Thyroid gland (tissue), 4 donors: ENCODE measurements around the gene LMF2. TPM values are rescaled to one million over a fixed set of nuclear protein-coding genes. Genes with fewer than 3 reads are reported as not detected.

ENCODE experiments used
- DNase-seq, 2 donors: peaks; one replicate each; pipeline ENCODE4 v3.0.0-alpha.2; 2019
- H3K27ac ChIP-seq, 3 donors: fragments of 200-600 bp; sonication (generic); 1 replicate in 2 of 3; 2 replicates in 1 of 3; pipeline ENCODE4 v1.5.1; 2016 to 2019; ENCODE audit warnings: mild to moderate bottlenecking in 1 of 3, moderate library complexity in 1 of 3
- H3K27me3 ChIP-seq: fragments of 200-600 bp; sonication (generic); one replicate; pipeline ENCODE4 v1.5.1; 2019
- H3K36me3 ChIP-seq, 2 donors: fragments of 200-600 bp; sonication (generic); one replicate each; pipeline ENCODE4 v1.5.1; 2016 to 2019
- H3K4me1 ChIP-seq, 2 donors: fragments of 200-600 bp; sonication (generic); one replicate each; pipeline ENCODE4 v1.5.1; 2017 to 2019
- H3K4me3 ChIP-seq, 3 donors: fragments of 200-600 bp; sonication (generic); replicated peaks in 1 of 3; 1 replicate in 2 of 3; 2 replicates in 1 of 3; pipeline ENCODE4 v1.5.1; 2016; ENCODE audit warnings: mild to moderate bottlenecking in 1 of 3
- H3K9me3 ChIP-seq: fragments of 200-600 bp; sonication (generic); one replicate; pipeline ENCODE4 v1.5.1; 2017
- CTCF ChIP-seq, 6 experiments: fragments of 200-600 bp in 3 of 6; fragments of 450-650 bp in 3 of 6; sonication (generic) in 3 of 6; IDR thresholded peaks; one replicate each; pipeline ENCODE4 v1.5.1; 2016 to 2019; ENCODE audit warnings: antibody characterized with exemption in 6 of 6, mild to moderate bottlenecking in 2 of 6, inconsistent platforms in 1 of 6, moderate library complexity in 1 of 6
- POLR2A ChIP-seq, 2 donors: fragments of 450-650 bp; IDR thresholded peaks; one replicate each; pipeline ENCODE4 v1.6.1; 2017; ENCODE audit warnings: antibody characterized with exemption in 2 of 2, mild to moderate bottlenecking in 2 of 2, moderate library complexity in 1 of 2
- WGBS, 2 donors: methylation state at CpG; one replicate each; pipeline ENCODE4 v1.1.5; 2017; 5-methylcytosine and 5-hydroxymethylcytosine counted together
- intact Hi-C: fragments of 100-400 bp; cut with DNase I; formaldehyde crosslinking; loops from one replicate; pipeline ENCODE4 v1.15.1; 2023
- total RNA-seq, 4 donors: library from RNA; depleted of rRNA; stranded (reverse); fragments of >200 nt; gene quantifications; one replicate each; pipeline ENCODE4 v1.2.3, GENCODE V29; 2016

LMF2 gene
- total RNA-seq, 4 donors from 2014 or later: 53.2 to 117 (median 96.6) TPM

GRCh38 chr22:50473855-50474671, 33.4 kb downstream of the LMF2 start:
- 0 to 3% methylated on average over 20 to 44 of the region's 62 CpGs for WGBS, 2 donors
- H3K27ac ChIP-seq: peak overlapping the region; percentile 82 to 95 (median 85)
- intact Hi-C loops: no loop called here
- no peaks in the 10 kb centered on the region for H3K27me3 ChIP-seq
- peak; percentile 94 to 98 for DNase-seq
- no peaks in the 10 kb centered on the region for H3K36me3 ChIP-seq
- peak overlapping the region; percentile 49 to 96 (median 79) for H3K4me3 ChIP-seq
- H3K9me3 ChIP-seq: no peaks in the 10 kb centered on the region
- TF ChIP-seq CTCF (IDR thresholded peaks at IDR 0.05): no peak
- TF ChIP-seq POLR2A (IDR thresholded peaks at IDR 0.05): peak in 1 of 2 donors; percentile 79
- H3K4me1 ChIP-seq: peaks cover 48 to 58% of the 10 kb centered on the region in 2 donors

GRCh38 chr22:50473088-50473487, 34.4 kb downstream of the LMF2 start:
- intact Hi-C loops: no loop called here

GRCh38 chr22:50471962-50472361, 35.5 kb downstream of the LMF2 start:
- peaks cover 48 to 58% of the 10 kb centered on the region in 2 donors for H3K4me1 ChIP-seq
- intact Hi-C loops: no loop called here
- H3K4me3 ChIP-seq: no peak overlapping the region
- 60% methylated on average over 1 of the region's 5 CpGs; no CpG with 5 or more reads in 1 of the 2 donors for WGBS, 2 donors
- H3K27me3 ChIP-seq: no peaks in the 10 kb centered on the region
- H3K27ac ChIP-seq: peak overlapping the region in 2 of 3 donors; percentile 60 to 71
- H3K9me3 ChIP-seq: no peaks in the 10 kb centered on the region
- TF ChIP-seq POLR2A (IDR thresholded peaks at IDR 0.05) (no peak), CTCF (IDR thresholded peaks at IDR 0.05) (no peak)
- DNase-seq: no peak
- H3K36me3 ChIP-seq: peaks cover 5 to 10% of the 10 kb centered on the region in 2 donors

More at GRCh38 chr22:50473088-50473487, 34.4 kb downstream of the LMF2 start:
- peak in 4 of 6 experiments; percentile 7 to 17 (median 11) for TF ChIP-seq CTCF (IDR thresholded peaks at IDR 0.05)
- no peak for TF ChIP-seq POLR2A (IDR thresholded peaks at IDR 0.05)
- 54 to 64% methylated on average over 6 of the region's 6 CpGs for WGBS, 2 donors
- H3K27me3 ChIP-seq: no peaks in the 10 kb centered on the region
- H3K9me3 ChIP-seq: no peaks in the 10 kb centered on the region
- H3K4me1 ChIP-seq: peaks cover 48 to 58% of the 10 kb centered on the region in 2 donors
- no peaks in the 10 kb centered on the region for H3K36me3 ChIP-seq
- peak overlapping the region in 1 of 3 donors; percentile 96 for H3K4me3 ChIP-seq
- no peak for DNase-seq
- H3K27ac ChIP-seq: peak overlapping the region; percentile 40 to 95 (median 82)

GRCh38 chr22:50471197-50471847, 36.2 kb downstream of the LMF2 start:
- Histone ChIP-seq H3K4me3 (no peak overlapping the region), H3K27me3 (no peaks in the 10 kb centered on the region), H3K9me3 (no peaks in the 10 kb centered on the region), H3K27ac (peak overlapping the region in 2 of 3 donors; percentile 60 to 71), H3K36me3 (peaks cover 12 to 16% of the 10 kb centered on the region in 2 donors), H3K4me1 (peaks cover 48 to 58% of the 10 kb centered on the region in 2 donors)
- DNase-seq: no peak
- TF ChIP-seq CTCF (IDR thresholded peaks at IDR 0.05): no peak
- TF ChIP-seq POLR2A (IDR thresholded peaks at IDR 0.05): no peak
- 82 to 86% methylated on average over 13 of the region's 21 CpGs for WGBS, 2 donors
- intact Hi-C loops: no loop called here
